H1 (cell line): ENCODE measurements around the gene CSAD.

ENCODE experiments used
- BRCA1 ChIP-seq: IDR thresholded peaks from 2 replicates; pipeline ENCODE4 v1.6.1; 2012; ENCODE audit warnings: low read depth, low read length, improper control_type of control experiment
- CTCF ChIP-seq, 3 experiments: IDR thresholded peaks; 1 replicate in 2 of 3; 2 replicates in 1 of 3; pipeline versions ENCODE4 v1.5.1 to v1.6.1; 2011; ENCODE audit warnings: low read length in 3 of 3, mild to moderate bottlenecking in 3 of 3, inconsistent platforms in 2 of 3, low read depth in 1 of 3, moderate library complexity in 1 of 3; ENCODE audit not compliant: insufficient read depth in 1 of 3; ENCODE audit errors: control extremely low read depth in 1 of 3
- MAFK ChIP-seq: IDR thresholded peaks from 2 replicates; pipeline ENCODE4 v1.6.1; 2012; ENCODE audit warnings: low read depth, mild to moderate bottlenecking, improper control_type of control experiment, low read length
- POLR2A ChIP-seq, 2 experiments: IDR thresholded peaks; 1 replicate in 1 of 2; 2 replicates in 1 of 2; pipeline ENCODE4 v1.6.1; 2011; ENCODE audit warnings: low read depth in 2 of 2, low read length in 2 of 2, mild to moderate bottlenecking in 2 of 2; ENCODE audit errors: control extremely low read depth in 1 of 2
- POLR2AphosphoS5 ChIP-seq: IDR thresholded peaks from 2 replicates; pipeline ENCODE4 v1.6.1; 2011; ENCODE audit warnings: low read depth, low read length

- no peak for TF ChIP-seq MAFK
- TF ChIP-seq POLR2AphosphoS5: no peak
- TF ChIP-seq BRCA1: no peak
- no peak for TF ChIP-seq POLR2A (IDR thresholded peaks at IDR 0.05; ENCODE audit: control extremely low read depth in 1 of 2, low read depth in 2 of 2, low read length in 2 of 2)
- no peak for TF ChIP-seq CTCF (IDR thresholded peaks at IDR 0.05; ENCODE audit: control extremely low read depth in 1 of 3, insufficient read depth in 1 of 3, low read depth in 1 of 3, low read length in 3 of 3)
These were observed 44.3 kb upstream of the CSAD start for GRCh38 chr12:53224897-53225634.
